GM23338 (cell line): ENCODE results near the gene TBX18.

Experiments used
- CREB1 ChIP-seq: fragments of 250-450 bp; sonication (Bioruptor Pico); IDR thresholded peaks from 2 replicates; pipeline ENCODE4 v1.5.0; 2020; ENCODE audit warnings: low read depth, mild to moderate bottlenecking, moderate library complexity
- CTCF ChIP-seq, 2 experiments: fragments of 200-600 bp in 1 of 2; sonication (generic) in 1 of 2; conservative IDR thresholded peaks; 2 replicates each; pipeline versions ENCODE4 v1.5.1 to v1.6.1; 2016 to 2017; ENCODE audit warnings: antibody characterized with exemption in 2 of 2, low read depth in 2 of 2, mild to moderate bottlenecking in 2 of 2, moderate library complexity in 1 of 2
- ETS1 ChIP-seq: IDR thresholded peaks from 2 replicates; pipeline ENCODE4 v1.6.1; 2016; ENCODE audit warnings: antibody characterized with exemption
- EZH2 ChIP-seq: fragments of 200-600 bp; sonication (generic); IDR thresholded peaks from one replicate; pipeline ENCODE4 v1.8.0; 2017; ENCODE audit warnings: antibody characterized with exemption, mild to moderate bottlenecking, low read depth; ENCODE audit not compliant: unreplicated experiment
- EZH2phosphoT487 ChIP-seq: fragments of 200-600 bp; sonication (generic); IDR thresholded peaks from one replicate; pipeline ENCODE4 v1.8.1; 2018; ENCODE audit warnings: antibody characterized with exemption; ENCODE audit not compliant: unreplicated experiment
- JUNB ChIP-seq: IDR thresholded peaks from one replicate; pipeline ENCODE4 v1.6.1; 2016; ENCODE audit warnings: antibody characterized with exemption; ENCODE audit not compliant: unreplicated experiment
- NANOG ChIP-seq: IDR thresholded peaks from 2 replicates; pipeline ENCODE4 v1.6.1; 2016; ENCODE audit warnings: antibody characterized with exemption, borderline replicate concordance
- POLR2AphosphoS5 ChIP-seq: IDR thresholded peaks from 2 replicates; pipeline ENCODE4 v1.6.1; 2016; ENCODE audit warnings: antibody characterized with exemption, low read depth
- REST ChIP-seq: IDR thresholded peaks from one replicate; pipeline ENCODE4 v1.6.1; 2018; ENCODE audit warnings: antibody characterized with exemption; ENCODE audit not compliant: unreplicated experiment
- STAT1 ChIP-seq: IDR thresholded peaks from one replicate; pipeline ENCODE4 v1.6.1; 2016; ENCODE audit warnings: antibody characterized with exemption; ENCODE audit not compliant: unreplicated experiment
- ZNF114 ChIP-seq: fragments of 250-450 bp; sonication (Bioruptor Pico); IDR thresholded peaks from 2 replicates; pipeline ENCODE4 v1.5.0; 2020; ENCODE audit warnings: mild to moderate bottlenecking, moderate library complexity
- ZNF462 ChIP-seq: fragments of 250-450 bp; sonication (Bioruptor Pico); IDR thresholded peaks from 2 replicates; pipeline ENCODE4 v1.5.0; 2020; ENCODE audit warnings: mild to moderate bottlenecking, moderate library complexity

GRCh38 chr6:84669945-84670344, 94.5 kb downstream of the TBX18 start:
- TF ChIP-seq CTCF (conservative IDR thresholded peaks at IDR 0.05; ENCODE audit: low read depth in 2 of 2) (no peak), NANOG (no peak), EZH2 (no peak), REST (no peak), JUNB (no peak), EZH2phosphoT487 (no peak), ZNF114 (no peak), POLR2AphosphoS5 (no peak), STAT1 (no peak), CREB1 (CRISPR knock-in tag) (no peak), ZNF462 (no peak), ETS1 (no peak)
